HL-60/S4 (cell line): ENCODE measurements around the gene WFDC5.
"Not testable (repeated sequence)": the region's sequence is repeated elsewhere in the genome, so short reads cannot be mapped to it uniquely, and the experiment has no call there.

Source experiments
- in situ Hi-C: fragments of 300-500 bp; cut with MboI; formaldehyde crosslinking; loops from 2 replicates; pipeline ENCODE4 v1.14.3; 2022; ENCODE audit warnings: low sequenced_read_pairs

The WFDC5 gene

GRCh38 chr20:45090481-45090880 lies 24.5 kb downstream of the WFDC5 start:
- in situ Hi-C loops = no loop called here

GRCh38 chr20:45088247-45088646 lies 26.7 kb downstream of the WFDC5 start:
- in situ Hi-C loops = no loop called here

GRCh38 chr20:45087814-45088213 lies 27.2 kb downstream of the WFDC5 start:
- in situ Hi-C loops = no loop called here

GRCh38 chr20:45087097-45087790 lies 27.7 kb downstream of the WFDC5 start:
- in situ Hi-C loops = no loop called here

GRCh38 chr20:45085867-45086266 lies 29.1 kb downstream of the WFDC5 start:
- in situ Hi-C loops = no loop called here

- in situ Hi-C loops = no loop called here
These were observed 29.7 kb downstream of the WFDC5 start for GRCh38 chr20:45085289-45085688.

GRCh38 chr20:45083127-45083526 lies 31.8 kb downstream of the WFDC5 start:
- in situ Hi-C loops = no loop called here

GRCh38 chr20:45082468-45082867 lies 32.5 kb downstream of the WFDC5 start:
- in situ Hi-C loops = no loop called here

- in situ Hi-C loops = no loop called here
These were observed 33.9 kb downstream of the WFDC5 start for GRCh38 chr20:45080867-45081624.

- in situ Hi-C loops = no loop called here
These were observed 37.4 kb downstream of the WFDC5 start for GRCh38 chr20:45077559-45077958.

GRCh38 chr20:45073221-45073620 lies 41.8 kb downstream of the WFDC5 start:
- in situ Hi-C loops = no loop called here

- in situ Hi-C loops = no loop called here
These were observed 42.9 kb downstream of the WFDC5 start for GRCh38 chr20:45072066-45072465.

- in situ Hi-C loops = no loop called here
These were observed 43.9 kb downstream of the WFDC5 start for GRCh38 chr20:45070932-45071632.

- in situ Hi-C loops = no loop called here
These were observed 45.7 kb downstream of the WFDC5 start for GRCh38 chr20:45069261-45069660.

GRCh38 chr20:45067558-45067957 lies 47.4 kb downstream of the WFDC5 start:
- in situ Hi-C loops = no loop called here

GRCh38 chr20:45067087-45067486 lies 47.9 kb downstream of the WFDC5 start:
- in situ Hi-C loops = no loop called here

GRCh38 chr20:45066372-45066771 lies 48.6 kb downstream of the WFDC5 start:
- in situ Hi-C loops = no loop called here

GRCh38 chr20:45064812-45065211 lies 50.2 kb downstream of the WFDC5 start:
- in situ Hi-C loops = no loop called here

GRCh38 chr20:45063107-45063506 lies 51.9 kb downstream of the WFDC5 start:
- in situ Hi-C loops = not testable (repeated sequence)

- in situ Hi-C loops = no loop called here
These were observed 53.7 kb downstream of the WFDC5 start for GRCh38 chr20:45061244-45061643.

GRCh38 chr20:45060294-45060693 lies 54.7 kb downstream of the WFDC5 start:
- in situ Hi-C loops = no loop called here
